ENCODE measurements around the gene CKAP2. TPM values are rescaled to one million over a fixed set of nuclear protein-coding genes. Genes with fewer than 3 reads are reported as not detected.
"Not testable (repeated sequence)": the region's sequence is repeated elsewhere in the genome, so short reads cannot be mapped to it uniquely, and the experiment has no call there.

CKAP2 gene
- polyA plus RNA-seq, 3 donors = 48.3 to 63.3 (median 57.9) TPM

- not testable (repeated sequence) for DNase-seq (ENCODE audit: extremely low read depth in 1 of 11, low read depth in 9 of 11, low spot score in 4 of 11)
These were observed 54.3 kb downstream of the CKAP2 start for GRCh38 chr13:52509532-52509931.

GRCh38 chr13:52510221-52510797 lies 55.0 kb downstream of the CKAP2 start:
- not testable (repeated sequence) for DNase-seq (ENCODE audit: extremely low read depth in 1 of 11, low read depth in 9 of 11, low spot score in 4 of 11)

GRCh38 chr13:52511598-52511997 lies 56.3 kb downstream of the CKAP2 start:
- not testable (repeated sequence) for DNase-seq (ENCODE audit: extremely low read depth in 1 of 11, low read depth in 9 of 11, low spot score in 4 of 11)

GRCh38 chr13:52513957-52514596 lies 58.8 kb downstream of the CKAP2 start:
- not testable (repeated sequence) for DNase-seq (ENCODE audit: extremely low read depth in 1 of 11, low read depth in 9 of 11, low spot score in 4 of 11)

GRCh38 chr13:52523323-52523722 lies 68.0 kb downstream of the CKAP2 start:
- DNase-seq (ENCODE audit: extremely low read depth in 1 of 11, low read depth in 9 of 11, low spot score in 4 of 11) = not testable (repeated sequence)

Other genes starting within 250 kb of the CKAP2 start
- 1 to 10 TPM; 6.5 to 7.3 (median 7.1) TPM for gene THSD1, start 49.3 kb upstream of the CKAP2 start, polyA plus RNA-seq (ENCODE audit: insufficient read length in 3 of 3)
- gene VPS36, start 4.8 kb upstream of the CKAP2 start, polyA plus RNA-seq (ENCODE audit: insufficient read length in 3 of 3) = 10 to 100 TPM; 43.3 to 65.3 (median 55.8) TPM
- gene HNRNPA1L2, start 187.0 kb downstream of the CKAP2 start, polyA plus RNA-seq (ENCODE audit: insufficient read length in 3 of 3) = 10 to 100 TPM; 22.9 to 25.5 (median 24.2) TPM
- gene SUGT1, start 197.4 kb downstream of the CKAP2 start, polyA plus RNA-seq (ENCODE audit: insufficient read length in 3 of 3) = 10 to 100 TPM; 53.7 to 65.0 (median 57.1) TPM